GM21737 (cell line): ENCODE data around the gene TMEM145.

ENCODE experiments used
- ATAC-seq: cut with Tn5 transposase; IDR thresholded peaks from one replicate; pipeline ENCODE4 v1.9.1; 2021; ENCODE audit warnings: mild to moderate bottlenecking, moderate library complexity; ENCODE audit not compliant: unreplicated experiment

Gene TMEM145

DNA sequence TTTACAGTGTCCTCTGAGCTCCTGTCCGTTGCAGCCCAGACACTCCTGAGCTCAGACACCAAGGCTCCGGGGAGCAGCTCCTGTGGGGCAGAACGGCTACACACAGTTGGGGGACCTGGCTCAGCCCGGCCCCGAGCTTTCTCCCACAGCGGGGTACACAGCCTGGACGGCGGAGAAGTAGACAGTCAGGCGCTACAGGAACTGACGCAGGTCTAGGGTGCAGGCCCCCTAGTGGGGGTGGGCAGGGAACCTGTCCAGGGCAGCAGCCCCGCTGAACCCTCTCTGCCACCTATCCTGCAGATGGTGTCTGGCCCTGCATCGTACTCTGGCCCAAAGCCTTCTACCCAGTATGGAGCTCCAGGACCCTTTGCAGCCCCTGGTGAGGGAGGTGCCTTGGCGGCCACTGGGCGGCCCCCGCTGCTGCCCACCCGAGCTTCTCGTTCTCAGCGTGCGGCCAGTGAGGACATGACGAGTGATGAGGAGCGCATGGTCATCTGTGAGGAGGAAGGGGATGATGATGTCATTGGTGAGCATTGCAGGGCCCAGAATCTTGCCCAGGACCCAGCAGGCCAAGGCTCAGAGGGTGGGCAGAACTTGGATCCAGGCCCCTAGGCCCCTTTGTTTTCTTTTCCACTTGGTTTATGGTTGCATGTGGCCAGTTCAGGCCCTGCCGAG, 24.1 kb upstream of the TMEM145 start:
- no peak for ATAC-seq

DNA sequence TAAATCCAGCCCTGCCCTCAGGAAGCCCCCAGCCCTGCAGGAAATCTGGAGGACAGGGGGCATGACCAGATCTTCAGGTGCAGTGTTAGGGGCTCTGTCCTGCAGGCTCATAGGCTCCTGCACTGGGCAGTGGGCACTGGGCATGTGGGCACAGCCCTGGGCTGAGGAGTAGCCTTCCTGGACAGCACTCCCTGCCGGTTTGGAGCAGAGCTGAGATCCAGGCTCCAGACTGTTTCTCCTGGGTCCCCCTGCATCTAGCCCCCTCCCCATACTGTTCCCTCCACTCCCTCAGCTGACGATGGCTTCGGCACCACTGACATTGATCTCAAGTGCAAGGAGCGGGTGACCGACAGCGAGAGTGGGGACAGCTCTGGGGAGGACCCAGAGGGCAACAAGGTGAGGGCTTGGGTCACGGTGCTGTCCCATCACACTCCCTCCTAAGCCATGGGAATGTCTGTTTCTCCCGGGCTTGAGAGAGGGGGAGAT, 23.5 kb upstream of the TMEM145 start:
- ATAC-seq = no peak

DNA sequence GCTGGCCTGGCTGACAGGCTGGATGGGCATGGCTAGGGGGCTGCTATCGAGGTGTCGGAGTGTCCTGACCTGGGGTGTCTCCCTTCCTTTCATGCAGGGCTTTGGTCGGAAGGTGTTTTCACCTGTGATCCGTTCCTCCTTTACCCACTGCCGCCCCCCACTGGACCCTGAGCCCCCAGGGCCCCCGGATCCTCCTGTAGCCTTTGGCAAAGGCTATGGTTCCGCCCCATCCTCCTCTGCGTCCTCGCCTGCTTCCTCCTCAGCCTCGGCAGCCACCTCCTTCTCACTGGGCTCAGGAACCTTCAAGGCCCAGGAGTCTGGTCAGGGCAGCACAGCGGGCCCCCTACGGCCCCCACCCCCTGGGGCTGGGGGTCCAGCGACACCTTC, 23.0 kb upstream of the TMEM145 start:
- no peak for ATAC-seq

DNA sequence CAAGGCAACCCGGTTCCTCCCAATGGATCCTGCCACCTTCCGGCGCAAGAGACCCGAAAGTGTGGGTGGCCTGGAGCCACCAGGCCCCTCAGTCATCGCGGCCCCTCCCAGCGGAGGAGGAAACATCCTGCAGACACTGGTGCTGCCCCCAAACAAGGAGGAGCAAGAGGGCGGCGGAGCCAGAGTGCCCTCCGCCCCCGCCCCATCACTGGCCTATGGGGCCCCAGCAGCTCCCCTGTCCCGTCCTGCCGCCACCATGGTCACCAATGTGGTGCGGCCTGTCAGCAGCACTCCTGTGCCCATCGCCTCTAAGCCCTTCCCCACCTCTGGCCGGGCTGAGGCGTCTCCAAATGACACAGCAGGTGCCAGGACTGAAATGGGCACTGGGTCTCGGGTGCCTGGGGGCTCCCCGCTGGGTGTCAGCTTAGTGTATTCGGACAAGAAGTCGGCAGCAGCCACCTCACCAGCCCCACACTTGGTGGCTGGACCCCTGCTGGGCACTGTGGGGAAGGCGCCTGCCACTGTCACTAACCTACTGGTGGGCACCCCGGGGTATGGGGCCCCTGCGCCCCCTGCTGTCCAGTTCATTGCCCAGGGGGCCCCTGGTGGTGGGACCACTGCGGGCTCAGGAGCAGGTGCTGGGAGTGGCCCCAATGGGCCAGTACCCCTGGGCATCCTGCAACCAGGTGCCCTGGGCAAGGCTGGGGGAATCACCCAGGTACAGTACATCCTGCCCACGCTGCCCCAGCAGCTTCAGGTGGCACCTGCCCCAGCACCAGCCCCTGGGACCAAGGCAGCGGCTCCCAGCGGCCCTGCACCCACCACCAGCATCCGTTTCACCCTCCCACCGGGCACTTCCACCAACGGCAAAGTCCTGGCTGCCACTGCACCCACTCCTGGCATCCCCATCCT, 22.3 kb upstream of the TMEM145 start:
- ATAC-seq = no peak

DNA sequence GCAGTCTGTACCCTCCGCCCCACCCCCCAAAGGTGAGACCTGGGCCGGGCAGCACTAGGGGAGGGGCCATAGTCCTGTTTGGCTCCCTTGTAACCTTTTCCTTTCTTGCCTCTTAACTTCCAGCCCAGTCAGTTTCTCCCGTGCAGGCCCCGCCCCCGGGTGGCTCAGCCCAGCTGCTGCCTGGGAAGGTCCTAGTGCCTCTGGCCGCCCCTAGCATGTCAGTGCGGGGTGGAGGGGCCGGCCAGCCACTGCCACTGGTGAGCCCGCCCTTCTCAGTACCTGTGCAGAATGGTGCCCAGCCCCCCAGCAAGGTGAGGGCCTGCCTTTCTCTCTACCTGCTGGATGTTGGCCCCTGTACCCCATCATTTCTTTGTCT, 21.7 kb upstream of the TMEM145 start:
- ATAC-seq = no peak

DNA sequence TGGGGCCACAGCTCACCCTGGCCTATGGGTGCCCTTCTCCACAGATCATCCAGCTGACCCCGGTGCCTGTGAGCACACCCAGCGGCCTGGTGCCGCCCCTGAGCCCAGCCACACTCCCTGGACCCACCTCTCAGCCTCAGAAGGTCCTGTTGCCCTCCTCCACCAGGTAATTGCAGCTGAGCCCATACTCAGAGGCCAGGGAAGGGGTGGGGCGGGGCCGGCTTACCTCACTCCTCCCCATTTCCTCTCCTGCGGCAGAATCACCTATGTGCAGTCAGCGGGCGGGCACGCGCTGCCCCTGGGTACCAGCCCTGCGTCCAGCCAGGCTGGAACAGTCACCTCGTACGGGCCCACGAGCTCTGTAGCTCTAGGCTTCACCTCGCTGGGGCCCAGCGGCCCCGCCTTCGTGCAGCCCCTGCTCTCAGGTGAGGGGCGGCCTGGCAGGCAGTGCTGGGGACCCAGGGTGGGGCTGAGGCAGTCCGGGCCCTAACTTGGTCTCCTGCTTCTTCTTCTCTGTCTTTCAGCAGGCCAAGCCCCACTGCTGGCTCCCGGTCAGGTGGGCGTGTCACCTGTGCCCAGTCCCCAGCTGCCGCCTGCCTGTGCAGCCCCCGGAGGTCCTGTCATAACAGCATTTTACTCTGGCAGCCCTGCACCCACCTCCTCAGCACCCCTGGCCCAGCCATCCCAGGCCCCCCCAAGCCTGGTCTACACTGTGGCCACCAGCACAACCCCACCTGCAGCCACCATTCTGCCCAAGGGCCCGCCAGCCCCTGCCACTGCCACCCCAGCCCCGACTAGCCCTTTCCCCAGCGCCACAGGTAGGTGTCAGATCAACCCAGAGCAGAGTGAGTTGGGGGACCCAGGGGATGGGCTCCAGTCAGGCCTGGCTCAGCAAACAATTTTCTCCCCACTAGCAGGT, 20.8 kb upstream of the TMEM145 start:
- no peak for ATAC-seq

DNA sequence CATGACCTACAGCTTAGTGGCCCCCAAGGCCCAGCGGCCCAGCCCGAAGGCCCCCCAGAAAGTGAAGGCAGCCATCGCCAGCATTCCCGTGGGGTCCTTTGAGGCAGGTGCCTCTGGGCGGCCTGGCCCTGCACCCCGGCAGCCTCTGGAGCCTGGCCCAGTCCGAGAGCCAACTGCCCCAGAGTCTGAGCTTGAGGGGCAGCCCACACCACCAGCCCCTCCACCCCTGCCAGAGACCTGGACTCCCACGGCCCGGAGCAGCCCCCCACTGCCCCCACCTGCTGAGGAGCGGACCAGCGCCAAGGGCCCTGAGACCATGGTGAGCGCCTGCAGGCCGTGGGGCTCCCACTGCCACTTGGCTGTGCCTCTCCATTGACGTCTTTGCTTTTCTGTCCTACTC, 20.1 kb upstream of the TMEM145 start:
- no peak for ATAC-seq

DNA sequence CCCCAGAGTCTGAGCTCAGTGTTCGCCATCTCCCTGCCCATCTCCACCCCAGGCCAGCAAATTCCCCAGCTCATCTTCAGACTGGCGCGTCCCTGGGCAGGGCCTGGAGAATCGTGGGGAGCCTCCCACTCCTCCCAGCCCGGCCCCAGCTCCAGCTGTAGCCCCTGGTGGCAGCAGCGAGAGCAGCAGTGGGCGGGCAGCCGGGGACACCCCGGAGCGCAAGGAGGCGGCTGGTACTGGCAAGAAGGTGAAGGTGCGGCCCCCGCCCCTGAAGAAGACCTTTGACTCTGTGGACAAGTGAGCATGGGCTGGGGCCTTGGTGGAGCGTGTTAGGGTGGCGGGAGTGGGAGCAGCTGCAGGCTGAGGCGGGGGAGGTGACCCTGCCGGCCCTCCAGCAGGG, 19.6 kb upstream of the TMEM145 start:
- no peak for ATAC-seq

DNA sequence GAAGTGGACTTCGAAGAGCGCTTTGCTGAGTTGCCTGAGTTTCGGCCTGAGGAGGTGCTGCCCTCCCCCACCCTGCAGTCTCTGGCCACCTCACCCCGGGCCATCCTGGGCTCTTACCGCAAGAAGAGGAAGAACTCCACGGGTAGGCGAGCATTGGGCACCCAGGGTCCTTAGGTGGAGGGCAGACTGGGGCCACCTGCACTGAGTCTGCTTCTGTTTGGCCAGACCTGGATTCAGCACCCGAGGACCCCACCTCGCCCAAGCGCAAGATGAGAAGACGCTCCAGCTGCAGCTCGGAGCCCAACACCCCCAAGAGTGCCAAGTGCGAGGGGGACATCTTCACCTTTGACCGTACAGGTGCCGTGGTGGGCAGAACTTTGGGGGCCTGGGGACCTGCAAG, 19.2 kb upstream of the TMEM145 start:
- ATAC-seq = no peak

DNA sequence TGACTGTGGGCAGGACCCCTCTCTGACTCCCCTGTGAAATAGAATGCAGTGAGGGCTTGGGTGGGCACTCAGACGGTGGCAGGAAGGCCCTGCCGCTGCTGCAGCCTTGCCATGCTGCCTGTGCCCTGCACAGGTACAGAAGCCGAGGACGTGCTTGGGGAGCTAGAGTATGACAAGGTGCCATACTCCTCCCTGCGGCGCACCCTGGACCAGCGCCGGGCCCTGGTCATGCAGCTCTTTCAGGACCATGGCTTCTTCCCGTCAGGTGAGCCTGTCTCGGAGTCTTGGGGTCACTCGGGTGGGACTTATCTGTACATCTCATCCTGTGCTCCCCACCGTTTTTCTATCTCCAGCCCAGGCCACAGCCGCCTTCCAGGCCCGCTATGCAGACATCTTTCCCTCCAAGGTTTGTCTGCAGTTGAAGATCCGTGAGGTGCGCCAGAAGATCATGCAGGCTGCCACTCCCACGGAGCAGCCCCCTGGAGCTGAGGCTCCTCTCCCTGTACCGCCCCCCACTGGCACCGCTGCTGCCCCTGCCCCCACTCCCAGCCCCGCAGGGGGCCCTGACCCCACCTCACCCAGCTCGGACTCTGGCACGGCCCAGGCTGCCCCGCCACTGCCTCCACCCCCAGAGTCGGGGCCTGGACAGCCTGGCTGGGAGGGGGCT, 18.5 kb upstream of the TMEM145 start:
- no peak for ATAC-seq

DNA sequence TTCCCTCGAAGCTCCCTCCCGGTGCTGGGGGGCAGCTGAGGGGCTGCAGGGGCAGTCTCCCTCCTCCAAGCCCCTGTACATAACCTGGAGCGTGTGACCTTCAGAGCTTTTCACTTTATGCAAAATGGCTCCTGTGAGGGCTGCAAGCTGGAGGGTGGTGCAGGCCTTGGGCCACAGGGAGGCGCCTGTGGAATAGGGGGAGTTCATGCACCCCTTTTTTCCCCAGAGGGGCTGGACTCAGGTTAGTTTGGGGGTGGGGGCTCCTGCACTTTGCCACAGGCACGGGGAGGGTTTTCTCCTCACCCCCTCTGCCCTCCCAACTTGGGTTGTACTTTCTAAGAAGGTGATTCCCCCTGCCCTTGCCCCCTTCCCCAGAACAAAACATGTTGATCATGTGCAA, 17.8 kb upstream of the TMEM145 start:
- no peak for ATAC-seq

DNA sequence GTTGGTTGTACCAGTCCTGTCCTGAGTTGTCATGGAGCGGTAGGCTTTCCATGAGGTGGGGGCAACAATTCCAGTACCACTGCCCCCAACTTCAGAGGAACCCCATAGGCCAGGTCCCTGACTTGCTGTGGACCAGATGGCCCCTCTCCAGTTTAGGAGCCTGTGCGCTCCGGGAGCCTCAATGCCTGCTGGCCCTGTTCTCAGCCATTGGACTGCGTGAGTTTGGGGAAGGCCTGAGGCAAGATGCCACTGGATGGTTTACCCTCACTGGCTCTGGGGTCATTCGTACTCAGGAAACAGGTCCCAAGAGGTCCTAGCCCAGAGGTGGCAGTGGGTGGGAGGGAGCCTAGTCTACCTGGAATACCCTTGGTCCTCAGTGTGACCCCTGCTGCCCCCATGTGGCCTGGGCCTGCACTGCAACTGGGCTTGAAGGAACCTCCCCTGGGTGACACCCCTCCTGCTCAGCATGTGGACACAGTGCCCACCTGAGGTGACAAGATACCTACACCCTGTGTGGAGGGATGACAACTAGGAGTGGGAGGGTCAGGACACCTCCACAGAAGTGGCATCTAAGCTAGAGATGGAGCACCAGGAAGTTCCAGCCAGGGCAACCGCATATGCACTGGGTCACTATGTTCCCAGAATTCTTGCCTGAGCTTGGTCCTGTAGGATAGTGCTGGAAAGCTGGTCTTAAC, 17.1 kb upstream of the TMEM145 start:
- peak; percentile 52 for ATAC-seq

DNA sequence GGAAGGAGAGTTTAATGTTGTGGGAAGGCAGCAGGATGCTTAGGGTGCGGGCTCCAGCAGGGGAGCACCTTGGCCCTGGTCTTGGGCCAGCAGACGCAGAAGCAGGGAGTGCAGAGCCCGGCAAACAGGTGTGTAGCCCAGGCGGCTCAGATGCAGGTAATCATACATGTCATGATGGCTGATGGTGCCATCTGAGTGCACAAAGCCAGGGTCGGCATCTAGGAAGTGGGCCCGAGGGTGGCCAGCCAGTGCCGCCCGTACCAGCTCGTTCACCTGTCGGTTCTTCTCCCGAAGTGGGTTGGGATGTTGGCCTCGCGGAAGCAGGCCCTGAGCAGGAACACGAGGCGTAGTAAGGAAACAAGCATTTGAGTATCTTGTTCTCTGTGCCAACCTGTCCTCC, 16.1 kb upstream of the TMEM145 start:
- no peak for ATAC-seq

DNA sequence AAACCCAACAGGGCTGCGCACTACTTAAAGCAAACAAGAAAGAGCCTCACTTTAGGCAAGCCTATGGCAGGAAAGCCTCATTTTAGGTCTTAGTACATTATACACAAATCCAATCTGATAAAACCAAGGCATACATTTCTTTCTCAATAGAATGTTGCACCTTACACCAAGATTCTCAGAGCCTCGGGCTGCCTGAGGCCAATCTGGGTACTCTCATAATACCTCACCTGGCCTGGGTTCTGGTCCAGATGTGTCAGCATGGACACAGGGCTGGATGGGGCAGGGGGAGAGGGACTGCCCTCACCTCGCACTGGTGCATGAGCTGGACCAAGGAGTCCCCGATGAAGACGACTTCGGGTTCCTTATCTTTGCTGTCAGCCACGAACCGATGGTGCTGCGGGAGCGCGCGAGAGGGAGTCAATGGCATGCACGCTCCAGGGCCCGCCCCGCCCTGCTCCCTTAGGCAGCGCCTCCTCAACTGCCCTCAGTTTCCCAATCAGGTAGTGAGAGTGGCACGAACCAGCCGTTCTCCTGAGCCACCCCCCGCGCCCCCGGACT, 11.4 kb upstream of the TMEM145 start, which contains the start of gene PRR19:
Gene PRR19 (plus strand): TSS at position 487 of the 558 bp plus-strand sequence. CDS start 7,453 bp downstream, outside the sequence.
- no peak for ATAC-seq

DNA sequence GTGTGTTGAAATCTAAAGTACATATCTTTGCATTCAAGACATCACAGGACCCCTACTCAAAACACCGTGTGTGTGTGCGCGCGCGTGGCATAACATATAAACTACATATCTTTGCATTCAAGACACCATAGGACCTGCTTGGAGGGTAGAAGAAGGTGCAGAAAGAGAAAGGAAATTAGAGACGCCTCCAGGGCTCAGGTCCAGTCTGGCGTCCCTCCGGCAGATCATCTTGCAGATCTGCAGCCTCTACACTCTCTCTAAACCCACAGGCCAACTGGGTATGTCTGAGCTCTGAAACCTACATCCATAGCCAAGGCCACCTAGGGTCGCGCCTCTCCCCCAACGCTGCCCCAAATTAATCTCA, 10.0 kb upstream of the TMEM145 start:
- ATAC-seq = no peak

DNA sequence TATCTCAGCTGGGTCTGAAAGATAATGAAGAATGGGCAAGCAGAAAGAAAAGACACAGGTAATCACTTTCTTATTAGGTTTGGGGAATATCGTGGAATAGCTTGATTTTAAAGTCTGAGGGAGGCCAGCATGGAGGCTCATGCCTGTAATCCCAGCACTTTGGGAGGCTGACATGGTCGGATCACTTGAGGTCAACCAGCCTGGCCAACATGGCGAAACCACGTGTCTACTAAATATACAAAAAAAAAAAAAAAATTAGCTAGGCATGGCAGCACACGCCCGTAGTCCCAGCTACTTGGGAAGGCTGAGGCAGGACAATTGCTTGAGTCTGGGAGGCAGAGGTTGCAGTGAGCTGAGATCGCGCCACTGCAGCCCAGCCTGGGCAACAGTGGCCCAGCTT, 9.2 kb upstream of the TMEM145 start:
- no peak for ATAC-seq

DNA sequence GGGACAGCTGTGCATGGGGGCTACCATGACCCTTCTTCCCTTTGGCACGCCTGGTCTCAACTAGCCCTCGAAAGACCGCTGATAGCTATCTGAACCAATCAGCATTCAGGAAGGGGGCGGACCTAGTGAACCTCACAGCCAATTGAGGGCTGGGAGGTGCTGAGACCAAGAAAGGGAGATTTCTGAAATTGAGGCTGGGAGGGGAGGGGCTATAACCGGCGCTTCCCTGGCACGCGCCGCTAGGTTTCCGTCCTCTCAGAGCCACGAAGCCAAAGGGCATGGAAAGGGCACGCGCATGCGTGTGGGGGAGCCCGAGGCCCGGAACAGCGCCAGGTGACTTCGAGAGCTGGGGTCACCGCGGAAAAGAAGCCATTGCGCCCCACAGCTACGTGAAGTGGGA, 6.5 kb upstream of the TMEM145 start:
- no peak for ATAC-seq

DNA sequence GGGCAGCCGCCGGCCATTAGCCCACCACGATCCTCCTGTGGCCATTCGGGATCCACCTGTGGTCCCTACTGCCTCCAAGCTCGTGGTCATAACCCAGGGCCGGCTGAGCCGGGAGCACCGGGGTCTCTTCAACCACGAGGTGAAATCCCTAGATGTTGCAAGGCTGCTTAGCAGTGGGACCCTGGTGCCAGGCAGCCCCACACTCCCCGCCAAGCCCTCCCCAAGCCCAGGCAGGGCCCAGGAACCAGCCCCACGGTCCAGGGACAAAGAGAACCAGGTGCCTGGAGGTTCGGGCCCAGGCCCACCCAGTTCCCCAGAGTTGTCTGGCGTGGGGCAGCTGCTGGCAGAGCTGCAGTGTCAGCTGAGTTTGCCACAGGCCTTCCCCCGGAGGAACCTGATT, 3.4 kb upstream of the TMEM145 start:
- ATAC-seq = no peak

DNA sequence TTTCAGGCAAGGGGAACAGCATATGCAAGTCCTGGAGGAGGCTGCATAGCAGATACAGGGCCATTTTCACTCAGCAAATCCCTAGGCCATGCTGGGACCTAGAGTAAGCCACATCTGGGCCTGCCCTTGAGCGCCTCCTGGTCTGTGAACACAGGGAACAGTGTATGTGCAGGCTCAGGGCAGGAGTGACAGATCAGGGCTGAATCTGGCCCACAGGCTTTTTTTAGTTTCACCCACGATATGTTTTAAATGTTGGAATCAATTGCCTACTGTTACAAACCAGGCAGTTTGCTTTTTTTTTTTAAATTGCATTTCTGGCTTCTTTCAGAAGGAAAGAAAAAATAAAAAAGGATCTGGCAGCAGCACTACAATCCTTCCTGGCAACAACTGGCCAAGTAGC, 1.5 kb upstream of the TMEM145 start:
- ATAC-seq = no peak

DNA sequence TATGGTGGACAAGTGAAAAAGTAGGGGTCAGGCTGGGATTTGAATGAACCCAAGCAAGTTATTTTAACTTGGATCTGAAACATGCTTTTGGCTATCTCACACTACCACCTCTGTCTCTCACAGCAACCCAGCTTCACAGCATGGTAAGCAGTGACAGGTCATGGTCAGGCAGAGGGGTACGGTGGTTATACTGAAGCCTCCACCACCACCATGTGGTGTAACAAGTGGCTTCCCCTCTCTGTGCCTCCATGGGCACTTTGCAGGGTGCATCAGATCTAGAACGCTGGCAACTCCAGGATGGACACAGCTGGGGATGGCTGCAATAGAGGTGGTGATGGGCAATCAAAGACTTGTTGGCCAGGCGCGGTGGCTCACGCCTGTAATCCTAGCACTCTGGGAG, 739 bp upstream of the TMEM145 start:
- no peak for ATAC-seq
